Panc1 (cell line): ENCODE results near the gene SAMM50. TPM values are rescaled to one million over a fixed set of nuclear protein-coding genes. Genes with fewer than 3 reads are reported as not detected.

Experiments
- ATAC-seq: fragments of 200-7000 bp; cut with Tn5 transposase; 2 replicates; pipeline ENCODE4 v1.9.1; 2020; ENCODE audit warnings: mild to moderate bottlenecking, moderate library complexity
- BruUV-seq: library from RNA; stranded (reverse); fragments of 400-500 nt; replicated peaks from 2 replicates; lab custom pipeline; 2021; lab: Mats Ljungman, UMichigan
- CTCF ChIA-PET: fragments of 300-600 bp; sonication (Branson Sonifier 250); formaldehyde crosslinking; loops from one replicate; lab custom pipeline; 2022; ENCODE audit warnings: antibody characterized with exemption; lab: Charles Lee
- POLR2A ChIA-PET: fragments of 300-600 bp; sonication (Branson Sonifier 250); formaldehyde crosslinking; loops from one replicate; lab custom pipeline; 2022; ENCODE audit warnings: antibody characterized with exemption; lab: Charles Lee
- DNase-seq: peaks from one replicate; pipeline ENCODE4 v3.0.0-alpha.2; 2010; ENCODE audit warnings: low read depth, low spot score
- H3K27ac ChIP-seq: 2 replicates; pipeline ENCODE4 v1.5.1; 2011; ENCODE audit warnings: mild to moderate bottlenecking, low read length, inconsistent platforms
- H3K27me3 ChIP-seq: fragments of 200-500 bp; sonication (Bioruptor generic); 2 replicates; pipeline ENCODE4 v1.6.0; 2014; ENCODE audit warnings: low read length, inconsistent platforms; ENCODE audit not compliant: control insufficient read depth, insufficient read depth
- H3K36me3 ChIP-seq: fragments of 200-500 bp; sonication (Bioruptor generic); 2 replicates; pipeline ENCODE4 v1.5.1; 2014; ENCODE audit warnings: inconsistent platforms, mild to moderate bottlenecking, low read length, moderate library complexity; ENCODE audit not compliant: control insufficient read depth, insufficient read depth
- H3K4me1 ChIP-seq: 2 replicates; pipeline ENCODE4 v1.5.1; 2011; ENCODE audit warnings: inconsistent platforms, mild to moderate bottlenecking, low read length, moderate library complexity; ENCODE audit not compliant: control insufficient read depth, insufficient read depth
- H3K4me3 ChIP-seq, 2 experiments: 2 replicates each; pipeline ENCODE4 v1.5.1; 2011 to 2012; ENCODE audit warnings: low read depth in 2 of 2, low read length in 2 of 2, mild to moderate bottlenecking in 2 of 2, inconsistent platforms in 1 of 2, moderate library complexity in 1 of 2
- H3K9me3 ChIP-seq: fragments of 200-500 bp; sonication (Bioruptor generic); 2 replicates; pipeline ENCODE4 v1.5.1; 2014; ENCODE audit warnings: low read depth, mild to moderate bottlenecking, inconsistent platforms, low read length, moderate library complexity; ENCODE audit not compliant: control insufficient read depth, insufficient read depth
- POLR2AphosphoS5 ChIP-seq: IDR thresholded peaks from 2 replicates; pipeline ENCODE4 v1.6.1; 2012; ENCODE audit warnings: mild to moderate bottlenecking, low read depth, low read length, moderate library complexity
- SIN3A ChIP-seq: IDR thresholded peaks from 2 replicates; pipeline ENCODE4 v1.6.1; 2012; ENCODE audit warnings: low read depth, mild to moderate bottlenecking, low read length, moderate library complexity, borderline replicate concordance; ENCODE audit not compliant: insufficient read depth
- TCF7L2 ChIP-seq: IDR thresholded peaks from 2 replicates; pipeline ENCODE4 v1.6.1; 2011; ENCODE audit warnings: mild to moderate bottlenecking, low read depth, low read length, inconsistent platforms
- in situ Hi-C: cut with HindIII; loops from 2 replicates; pipeline ENCODE4 v1.10.0; 2016; ENCODE audit warnings: low sequenced_read_pairs, low pct_unique_long_range_greater_than_20kb
- intact Hi-C: fragments of 100-400 bp; cut with micrococcal nuclease; formaldehyde crosslinking; loops from one replicate; pipeline ENCODE4 v1.10.0; 2022; ENCODE audit not compliant: unreplicated experiment
- total RNA-seq: library from RNA; stranded (reverse); gene quantifications from one replicate; pipeline ENCODE4 v1.2.1, GENCODE V29; 2021; ENCODE audit not compliant: unreplicated experiment
- TF ChIP-seq, protein P1 (sequence below), 2 experiments: IDR thresholded peaks; 2 replicates each; pipeline ENCODE4 v1.6.1; 2011 to 2012; ENCODE audit warnings: low read depth in 2 of 2, control low read depth in 1 of 2, low read length in 1 of 2, mild to moderate bottlenecking in 1 of 2, moderate library complexity in 1 of 2; ENCODE audit not compliant: insufficient read depth in 1 of 2
- TF ChIP-seq, protein P2 (sequence below): fragments of 450-650 bp; IDR thresholded peaks from 2 replicates; pipeline ENCODE4 v1.5.1; 2017; ENCODE audit warnings: mild to moderate bottlenecking

The SAMM50 gene
- total RNA-seq, 1 experiment from 2014 or later: 40.5 TPM

DNA sequence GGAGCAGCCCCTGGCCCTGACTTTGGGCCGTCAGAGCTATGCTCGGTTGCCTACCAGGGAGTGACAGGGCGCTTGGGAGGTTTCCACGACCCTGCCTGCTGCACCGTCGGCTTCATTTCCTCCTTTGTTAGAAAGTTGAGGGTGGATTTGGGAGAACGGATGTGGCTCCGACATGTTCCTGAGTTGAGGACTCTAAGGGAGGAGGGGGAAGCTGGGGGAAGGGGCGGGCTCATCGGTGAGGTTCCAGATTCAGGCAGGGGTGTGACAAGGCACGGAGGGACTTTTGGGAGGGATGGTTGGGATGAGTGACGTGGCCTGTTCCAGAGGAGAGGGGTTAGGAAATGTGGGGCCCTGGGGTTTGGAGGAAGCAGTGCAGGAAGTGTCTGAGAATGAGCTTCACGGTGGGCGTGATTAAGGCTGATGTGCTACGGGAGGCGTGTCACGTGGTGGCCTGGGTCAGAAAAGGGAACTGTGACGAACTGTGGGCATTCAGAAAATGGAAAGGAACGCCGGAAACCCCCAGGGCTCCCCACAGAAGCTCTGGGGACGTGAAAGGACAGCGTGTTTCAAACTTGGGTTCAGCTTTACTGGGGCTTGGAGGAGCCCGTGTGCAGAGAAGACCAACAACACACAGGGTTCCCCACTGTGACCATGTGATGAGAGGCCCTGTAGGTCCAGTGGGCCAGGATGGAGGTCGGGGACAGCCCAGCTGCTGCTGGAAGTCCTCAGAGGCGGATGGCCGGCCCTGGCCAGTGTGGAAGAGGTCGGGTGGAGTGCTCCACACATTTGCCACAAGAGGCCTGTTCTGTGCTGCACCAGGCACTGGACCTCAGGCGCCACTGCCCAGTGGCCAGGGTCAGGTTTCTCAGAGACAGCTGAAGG is 71.6 kb downstream of the SAMM50 start:
- no peaks in the 10 kb centered on the region for H3K36me3 ChIP-seq
- H3K4me3 ChIP-seq: peak overlapping the region; percentile 49 to 58
- BruUV-seq: TSS peak; percentile 80
- no peaks in the 10 kb centered on the region for H3K9me3 ChIP-seq
- DNase-seq: peak; percentile 38
- ChIA-PET POLR2A (interaction anchor here (0.6 kb wide), 3 partner anchors 12 to 986 kb away, joined by 3 to 5 read pairs (median 4); no protein-coding TSS in a partner anchor), CTCF (no interaction called here)
- no peak for TF ChIP-seq POLR2AphosphoS5
- no peak for TF ChIP-seq SIN3A
- TF ChIP-seq, protein P1, sequence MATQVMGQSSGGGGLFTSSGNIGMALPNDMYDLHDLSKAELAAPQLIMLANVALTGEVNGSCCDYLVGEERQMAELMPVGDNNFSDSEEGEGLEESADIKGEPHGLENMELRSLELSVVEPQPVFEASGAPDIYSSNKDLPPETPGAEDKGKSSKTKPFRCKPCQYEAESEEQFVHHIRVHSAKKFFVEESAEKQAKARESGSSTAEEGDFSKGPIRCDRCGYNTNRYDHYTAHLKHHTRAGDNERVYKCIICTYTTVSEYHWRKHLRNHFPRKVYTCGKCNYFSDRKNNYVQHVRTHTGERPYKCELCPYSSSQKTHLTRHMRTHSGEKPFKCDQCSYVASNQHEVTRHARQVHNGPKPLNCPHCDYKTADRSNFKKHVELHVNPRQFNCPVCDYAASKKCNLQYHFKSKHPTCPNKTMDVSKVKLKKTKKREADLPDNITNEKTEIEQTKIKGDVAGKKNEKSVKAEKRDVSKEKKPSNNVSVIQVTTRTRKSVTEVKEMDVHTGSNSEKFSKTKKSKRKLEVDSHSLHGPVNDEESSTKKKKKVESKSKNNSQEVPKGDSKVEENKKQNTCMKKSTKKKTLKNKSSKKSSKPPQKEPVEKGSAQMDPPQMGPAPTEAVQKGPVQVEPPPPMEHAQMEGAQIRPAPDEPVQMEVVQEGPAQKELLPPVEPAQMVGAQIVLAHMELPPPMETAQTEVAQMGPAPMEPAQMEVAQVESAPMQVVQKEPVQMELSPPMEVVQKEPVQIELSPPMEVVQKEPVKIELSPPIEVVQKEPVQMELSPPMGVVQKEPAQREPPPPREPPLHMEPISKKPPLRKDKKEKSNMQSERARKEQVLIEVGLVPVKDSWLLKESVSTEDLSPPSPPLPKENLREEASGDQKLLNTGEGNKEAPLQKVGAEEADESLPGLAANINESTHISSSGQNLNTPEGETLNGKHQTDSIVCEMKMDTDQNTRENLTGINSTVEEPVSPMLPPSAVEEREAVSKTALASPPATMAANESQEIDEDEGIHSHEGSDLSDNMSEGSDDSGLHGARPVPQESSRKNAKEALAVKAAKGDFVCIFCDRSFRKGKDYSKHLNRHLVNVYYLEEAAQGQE (IDR thresholded peaks at IDR 0.05; ENCODE audit: insufficient read depth in 1 of 2, low read depth in 2 of 2, low read length in 1 of 2): no peak
- no peak for TF ChIP-seq TCF7L2
- peak; percentile 54 for ATAC-seq
- peaks cover 15% of the 10 kb centered on the region for H3K4me1 ChIP-seq
- in situ Hi-C loops (no loop called here), intact Hi-C loops (no loop called here)
- peak overlapping the region; percentile 83 for H3K27ac ChIP-seq
- H3K27me3 ChIP-seq: no peaks in the 10 kb centered on the region

DNA sequence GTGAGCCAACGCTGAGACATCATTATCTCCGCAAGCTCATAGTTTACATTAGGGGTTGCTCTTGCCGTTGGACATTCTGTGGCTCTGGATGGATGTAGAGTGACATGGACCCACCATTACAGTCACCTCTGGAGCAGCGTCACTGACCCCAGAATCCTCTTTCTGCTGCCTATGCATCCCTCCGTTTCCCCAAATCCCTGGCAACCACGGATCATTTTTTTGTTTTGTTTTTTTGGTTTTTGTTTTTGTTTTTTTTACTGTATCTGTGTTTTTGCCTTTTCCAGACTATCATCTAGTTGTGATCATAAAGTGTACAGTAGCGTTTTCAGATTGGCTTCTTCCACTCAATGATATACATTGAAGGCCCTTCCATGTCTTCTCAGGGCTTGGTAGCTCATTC is 72.8 kb downstream of the SAMM50 start:
- TF ChIP-seq TCF7L2: no peak
- TF ChIP-seq, protein P1 (IDR thresholded peaks at IDR 0.05; ENCODE audit: insufficient read depth in 1 of 2, low read depth in 2 of 2, low read length in 1 of 2): no peak
- no peak for TF ChIP-seq POLR2AphosphoS5
- no peak for TF ChIP-seq SIN3A
- TF ChIP-seq, protein P2, sequence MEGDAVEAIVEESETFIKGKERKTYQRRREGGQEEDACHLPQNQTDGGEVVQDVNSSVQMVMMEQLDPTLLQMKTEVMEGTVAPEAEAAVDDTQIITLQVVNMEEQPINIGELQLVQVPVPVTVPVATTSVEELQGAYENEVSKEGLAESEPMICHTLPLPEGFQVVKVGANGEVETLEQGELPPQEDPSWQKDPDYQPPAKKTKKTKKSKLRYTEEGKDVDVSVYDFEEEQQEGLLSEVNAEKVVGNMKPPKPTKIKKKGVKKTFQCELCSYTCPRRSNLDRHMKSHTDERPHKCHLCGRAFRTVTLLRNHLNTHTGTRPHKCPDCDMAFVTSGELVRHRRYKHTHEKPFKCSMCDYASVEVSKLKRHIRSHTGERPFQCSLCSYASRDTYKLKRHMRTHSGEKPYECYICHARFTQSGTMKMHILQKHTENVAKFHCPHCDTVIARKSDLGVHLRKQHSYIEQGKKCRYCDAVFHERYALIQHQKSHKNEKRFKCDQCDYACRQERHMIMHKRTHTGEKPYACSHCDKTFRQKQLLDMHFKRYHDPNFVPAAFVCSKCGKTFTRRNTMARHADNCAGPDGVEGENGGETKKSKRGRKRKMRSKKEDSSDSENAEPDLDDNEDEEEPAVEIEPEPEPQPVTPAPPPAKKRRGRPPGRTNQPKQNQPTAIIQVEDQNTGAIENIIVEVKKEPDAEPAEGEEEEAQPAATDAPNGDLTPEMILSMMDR: no peak
- Histone ChIP-seq H3K27me3 (no peaks in the 10 kb centered on the region), H3K9me3 (no peaks in the 10 kb centered on the region), H3K4me3 (no peak overlapping the region), H3K4me1 (peaks cover 15% of the 10 kb centered on the region), H3K27ac (no peak overlapping the region), H3K36me3 (no peaks in the 10 kb centered on the region)
- DNase-seq: no peak
- intact Hi-C loops: no loop called here
- ChIA-PET CTCF (no interaction called here), POLR2A (no interaction called here)
- BruUV-seq: no TSS peak
- no peak for ATAC-seq
- in situ Hi-C loops: no loop called here
